Stimulated activated naive B cell treated with anti-CD40 and anti-IgM and Interleukin-4, amounts not matched to agents 10 μg/mL and 1 μg/mL and 100 μg/mL, for 72 hours (primary cell): ENCODE results near the gene CCIN.

Experiments
- ATAC-seq, 2 donors: fragments of 150-1000 bp; cut with Tn5 transposase; replicated peaks; 2 replicates each; pipeline ENCODE4 v1.10.0; 2021; ENCODE audit warnings: moderate library complexity in 1 of 2
- DNase-seq: peaks from one replicate; pipeline ENCODE4 v3.0.0; 2021
- H3K27ac Mint-ChIP-seq: one replicate; pipeline ENCODE4 v1.8.0; 2022; ENCODE audit warnings: mild to moderate bottlenecking, mixed read lengths
- H3K27me3 Mint-ChIP-seq, 2 donors: one replicate each; pipeline ENCODE4 v1.8.0; 2022; ENCODE audit warnings: mixed read lengths in 2 of 2
- H3K36me3 Mint-ChIP-seq, 2 donors: one replicate each; pipeline ENCODE4 v1.8.0; 2022; ENCODE audit warnings: mixed read lengths in 2 of 2, mild to moderate bottlenecking in 1 of 2
- H3K4me1 Mint-ChIP-seq, 2 donors: one replicate each; pipeline ENCODE4 v1.8.0; 2022; ENCODE audit warnings: mixed read lengths in 2 of 2, mild to moderate bottlenecking in 1 of 2
- H3K4me3 Mint-ChIP-seq, 2 donors: one replicate each; pipeline ENCODE4 v1.8.0; 2022; ENCODE audit warnings: mild to moderate bottlenecking in 2 of 2, mixed read lengths in 2 of 2, moderate library complexity in 1 of 2
- H3K9me3 Mint-ChIP-seq, 2 donors: one replicate each; pipeline ENCODE4 v1.8.0; 2022; ENCODE audit warnings: mixed read lengths in 2 of 2, mild to moderate bottlenecking in 1 of 2

CCIN gene

DNA sequence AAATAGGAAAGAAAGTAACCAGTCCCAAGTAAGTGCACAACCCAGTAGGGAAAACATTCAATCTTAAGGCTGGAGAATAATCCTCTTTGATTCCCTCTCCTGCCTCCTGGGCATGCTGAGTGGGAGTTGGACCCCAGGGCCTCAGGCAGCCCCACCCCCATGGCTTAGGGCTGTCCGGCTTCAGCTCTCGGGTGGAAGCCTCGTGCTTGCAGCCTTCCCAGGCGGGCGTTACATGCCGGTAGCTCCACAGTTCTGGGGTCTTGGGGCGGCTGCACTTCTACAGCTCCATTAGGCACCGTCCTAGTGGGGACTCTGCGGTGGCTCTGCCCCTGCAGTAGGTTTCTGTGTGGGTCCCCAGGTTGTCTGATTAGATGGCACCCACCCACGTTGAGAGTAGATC lies 22.5 kb upstream of the CCIN start:
- H3K9me3 Mint-ChIP-seq: peaks cover 10 to 13% of the 10 kb centered on the region in 2 donors
- H3K4me3 Mint-ChIP-seq: no peak overlapping the region
- no peak for DNase-seq
- H3K27me3 Mint-ChIP-seq: no peaks in the 10 kb centered on the region
- H3K4me1 Mint-ChIP-seq: peaks cover 51 to 78% of the 10 kb centered on the region in 2 donors
- H3K27ac Mint-ChIP-seq: no peak overlapping the region
- peaks cover 22 to 32% of the 10 kb centered on the region in 2 donors for H3K36me3 Mint-ChIP-seq
- ATAC-seq: no peak

DNA sequence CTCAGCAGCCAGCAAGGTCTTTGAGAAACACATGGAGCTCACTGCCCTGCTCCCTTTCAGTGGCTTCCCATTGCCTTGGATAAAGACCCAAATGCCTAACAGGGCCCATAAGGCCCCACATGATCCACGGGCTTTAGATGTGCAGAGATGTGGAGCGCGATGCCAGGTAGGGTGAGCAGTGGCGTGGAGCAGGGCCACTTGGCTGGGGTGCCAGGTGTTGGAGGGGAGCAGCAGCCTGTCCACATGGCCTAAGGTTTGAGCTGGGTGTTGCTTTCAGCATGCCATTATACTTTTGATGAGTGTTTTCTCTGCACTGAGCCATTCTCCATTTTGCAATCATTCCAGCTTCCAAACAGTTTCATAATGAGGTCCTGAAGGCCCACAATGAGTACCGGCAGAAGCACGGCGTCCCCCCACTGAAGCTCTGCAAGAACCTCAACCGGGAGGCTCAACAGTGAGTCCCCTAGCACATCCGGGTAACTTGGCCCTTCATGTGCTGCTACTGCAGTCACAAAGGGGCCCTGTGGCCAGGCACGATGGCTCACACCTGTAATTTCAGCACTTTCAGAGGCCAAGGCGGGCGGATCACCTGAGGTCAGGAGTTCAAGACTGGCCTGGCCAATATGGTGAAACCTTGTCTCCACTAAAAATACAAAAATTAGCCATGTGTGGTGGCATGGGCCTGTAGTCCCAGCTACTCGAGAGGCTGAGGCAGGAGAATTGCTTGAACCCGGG lies 21.6 kb upstream of the CCIN start:
- no peak overlapping the region for H3K4me3 Mint-ChIP-seq
- peaks cover 10 to 13% of the 10 kb centered on the region in 2 donors for H3K9me3 Mint-ChIP-seq
- no peak for DNase-seq
- H3K27ac Mint-ChIP-seq: peak overlapping the region; percentile 47
- ATAC-seq: no peak
- H3K27me3 Mint-ChIP-seq: no peaks in the 10 kb centered on the region
- peaks cover 48 to 76% of the 10 kb centered on the region in 2 donors for H3K4me1 Mint-ChIP-seq
- peaks cover 22 to 36% of the 10 kb centered on the region in 2 donors for H3K36me3 Mint-ChIP-seq

DNA sequence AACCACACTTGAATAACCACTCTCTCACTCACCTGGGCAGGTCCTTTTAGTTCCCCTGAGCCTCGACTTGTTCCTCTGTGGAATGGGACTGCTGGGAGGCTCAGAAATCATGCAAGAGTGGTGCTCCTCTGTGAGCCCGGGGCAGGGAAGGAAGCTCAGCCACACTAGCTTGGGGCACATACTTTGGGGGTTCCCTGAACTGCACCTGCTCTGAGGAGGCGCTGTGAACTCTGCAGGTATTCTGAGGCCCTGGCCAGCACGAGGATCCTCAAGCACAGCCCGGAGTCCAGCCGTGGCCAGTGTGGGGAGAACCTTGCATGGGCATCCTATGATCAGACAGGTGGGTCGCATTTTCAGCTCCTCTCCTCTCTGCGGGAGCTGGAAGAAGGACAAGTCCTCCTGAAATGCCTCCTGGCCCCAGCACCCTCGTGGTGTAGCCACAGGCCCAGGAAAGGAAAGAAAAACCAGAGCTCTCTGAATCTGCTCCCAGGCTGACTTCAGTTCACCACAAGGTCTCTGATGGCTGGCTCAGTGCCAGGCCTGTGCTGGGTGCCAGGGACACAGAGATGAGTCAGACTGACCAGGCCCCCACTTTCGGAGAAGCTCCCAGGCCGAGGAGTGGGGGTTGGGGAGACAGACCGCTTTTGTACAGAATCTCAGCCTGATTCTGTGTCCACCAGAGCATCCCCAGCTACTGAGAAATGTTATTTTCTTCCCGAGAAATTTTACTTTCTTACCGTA lies 20.7 kb upstream of the CCIN start:
- no peak overlapping the region for H3K4me3 Mint-ChIP-seq
- H3K4me1 Mint-ChIP-seq: peaks cover 45 to 74% of the 10 kb centered on the region in 2 donors
- peaks cover 26 to 40% of the 10 kb centered on the region in 2 donors for H3K36me3 Mint-ChIP-seq
- ATAC-seq (no peak), DNase-seq (no peak)
- no peaks in the 10 kb centered on the region for H3K27me3 Mint-ChIP-seq
- H3K27ac Mint-ChIP-seq: no peak overlapping the region
- peaks cover 10 to 13% of the 10 kb centered on the region in 2 donors for H3K9me3 Mint-ChIP-seq

DNA sequence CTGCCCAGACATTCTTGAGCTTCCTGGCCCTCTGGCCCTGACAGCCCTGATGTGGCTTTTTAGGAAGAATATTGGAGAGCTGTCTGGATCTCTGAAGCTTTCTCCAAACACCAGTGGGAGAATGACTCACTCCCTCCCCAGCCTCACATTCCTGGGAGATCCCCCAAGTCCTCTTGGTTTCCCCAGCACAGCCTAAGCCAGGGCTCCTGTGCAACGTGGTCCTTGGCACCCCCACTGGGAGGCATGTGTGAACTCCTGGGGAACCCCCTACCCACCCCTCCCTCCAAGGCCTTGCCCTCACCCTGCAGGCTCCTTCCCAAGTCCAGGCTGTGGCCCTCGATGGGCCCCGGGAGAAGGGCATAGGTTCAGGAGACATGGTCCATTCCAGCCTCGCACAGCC lies 20.0 kb upstream of the CCIN start:
- no peaks in the 10 kb centered on the region for H3K27me3 Mint-ChIP-seq
- H3K4me3 Mint-ChIP-seq: no peak overlapping the region
- no peak overlapping the region for H3K27ac Mint-ChIP-seq
- peaks cover 10 to 13% of the 10 kb centered on the region in 2 donors for H3K9me3 Mint-ChIP-seq
- DNase-seq: no peak
- ATAC-seq: no peak
- H3K4me1 Mint-ChIP-seq: peaks cover 45 to 74% of the 10 kb centered on the region in 2 donors
- peaks cover 26 to 41% of the 10 kb centered on the region in 2 donors for H3K36me3 Mint-ChIP-seq

DNA sequence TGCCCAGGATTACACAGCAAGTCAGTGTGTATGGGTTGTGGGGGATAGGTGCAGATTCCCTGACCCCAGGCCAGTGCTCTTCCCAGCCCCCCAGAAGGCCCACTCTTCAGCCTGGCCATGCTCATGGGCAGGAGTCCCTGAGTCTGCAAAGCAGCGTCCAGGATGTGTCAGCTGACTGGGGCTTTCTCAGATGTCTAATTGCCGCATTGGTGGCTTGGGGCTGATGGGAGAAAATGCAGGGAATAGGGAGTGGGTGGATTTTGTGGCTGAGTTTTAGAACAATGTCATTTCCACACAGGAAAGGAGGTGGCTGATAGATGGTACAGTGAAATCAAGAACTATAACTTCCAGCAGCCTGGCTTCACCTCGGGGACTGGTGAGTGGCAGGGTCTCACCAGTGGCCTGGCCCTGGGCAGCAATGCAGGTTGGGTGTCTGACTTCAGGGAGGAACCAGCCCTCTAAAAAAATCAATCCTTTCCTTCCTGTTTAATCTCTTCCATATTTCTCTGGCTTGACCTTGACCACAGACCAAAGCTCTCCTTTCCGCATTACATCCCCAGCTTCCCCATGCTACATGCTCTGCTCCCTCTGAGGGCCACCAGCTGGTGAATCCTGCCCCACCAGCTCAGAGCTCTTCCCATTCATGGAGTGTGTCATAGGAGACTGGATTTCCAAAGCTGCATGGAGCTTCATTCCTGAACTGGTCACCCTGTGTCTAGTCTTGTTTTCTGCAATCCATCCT lies 18.4 kb upstream of the CCIN start:
- H3K36me3 Mint-ChIP-seq: peaks cover 23 to 41% of the 10 kb centered on the region in 2 donors
- peaks cover 5 to 7% of the 10 kb centered on the region in 2 donors for H3K9me3 Mint-ChIP-seq
- DNase-seq (no peak), ATAC-seq (no peak)
- peaks cover 38 to 67% of the 10 kb centered on the region in 2 donors for H3K4me1 Mint-ChIP-seq
- peak overlapping the region; percentile 79 to 85 for H3K4me3 Mint-ChIP-seq
- peak overlapping the region; percentile 98 for H3K27ac Mint-ChIP-seq
- no peaks in the 10 kb centered on the region for H3K27me3 Mint-ChIP-seq

DNA sequence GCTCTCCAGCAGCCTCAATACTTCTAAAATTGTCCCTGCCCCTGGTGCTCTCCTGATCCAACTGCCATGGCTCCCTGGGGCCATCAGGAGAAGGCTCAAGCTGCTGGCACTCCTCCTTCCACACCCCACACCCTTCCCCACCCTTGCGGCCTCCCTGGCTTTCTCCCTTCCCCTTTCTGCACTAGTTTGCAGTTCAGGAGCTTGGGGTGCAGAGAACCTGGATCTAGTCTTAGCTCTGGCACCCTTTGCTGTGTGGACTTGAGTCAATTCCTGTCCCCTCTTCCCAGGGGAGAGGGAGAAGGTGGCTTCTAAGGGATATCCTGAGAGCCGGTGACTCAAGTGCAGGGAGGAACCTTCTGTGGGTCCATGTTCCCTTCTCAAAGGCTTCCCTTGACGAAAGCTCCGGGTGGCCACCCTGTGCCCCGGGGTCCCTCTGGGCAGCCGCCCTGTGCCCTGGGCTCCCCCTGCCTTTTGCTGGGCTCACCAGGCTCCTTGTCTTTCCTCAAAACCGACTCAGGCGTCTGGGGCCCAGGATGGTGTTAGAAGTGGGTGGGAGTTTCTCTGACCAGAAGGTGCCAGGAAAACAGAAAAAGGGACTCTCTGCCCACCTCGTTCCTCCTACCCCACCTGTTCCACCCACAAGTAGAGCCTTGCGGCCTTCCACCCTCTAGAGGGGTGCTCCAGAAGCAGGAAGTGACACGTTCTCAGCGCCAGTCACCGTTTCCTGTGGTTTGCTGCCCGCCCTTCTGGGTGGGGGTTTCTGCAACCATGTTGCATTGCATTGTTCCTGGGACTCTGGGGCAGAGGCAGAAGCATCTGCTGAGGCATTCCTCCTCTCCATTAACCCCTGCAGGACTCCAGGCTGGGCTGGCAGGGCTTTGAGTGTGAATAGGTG lies 17.6 kb upstream of the CCIN start:
- ATAC-seq (peak; percentile 92 to 96), DNase-seq (peak; percentile 80)
- H3K4me1 Mint-ChIP-seq: peaks cover 38 to 59% of the 10 kb centered on the region in 2 donors
- peaks cover 0 to 2% of the 10 kb centered on the region in 2 donors for H3K9me3 Mint-ChIP-seq
- no peaks in the 10 kb centered on the region for H3K27me3 Mint-ChIP-seq
- H3K4me3 Mint-ChIP-seq: peak overlapping the region; percentile 79 to 85
- H3K36me3 Mint-ChIP-seq: peaks cover 18 to 36% of the 10 kb centered on the region in 2 donors
- H3K27ac Mint-ChIP-seq: peak overlapping the region; percentile 98

DNA sequence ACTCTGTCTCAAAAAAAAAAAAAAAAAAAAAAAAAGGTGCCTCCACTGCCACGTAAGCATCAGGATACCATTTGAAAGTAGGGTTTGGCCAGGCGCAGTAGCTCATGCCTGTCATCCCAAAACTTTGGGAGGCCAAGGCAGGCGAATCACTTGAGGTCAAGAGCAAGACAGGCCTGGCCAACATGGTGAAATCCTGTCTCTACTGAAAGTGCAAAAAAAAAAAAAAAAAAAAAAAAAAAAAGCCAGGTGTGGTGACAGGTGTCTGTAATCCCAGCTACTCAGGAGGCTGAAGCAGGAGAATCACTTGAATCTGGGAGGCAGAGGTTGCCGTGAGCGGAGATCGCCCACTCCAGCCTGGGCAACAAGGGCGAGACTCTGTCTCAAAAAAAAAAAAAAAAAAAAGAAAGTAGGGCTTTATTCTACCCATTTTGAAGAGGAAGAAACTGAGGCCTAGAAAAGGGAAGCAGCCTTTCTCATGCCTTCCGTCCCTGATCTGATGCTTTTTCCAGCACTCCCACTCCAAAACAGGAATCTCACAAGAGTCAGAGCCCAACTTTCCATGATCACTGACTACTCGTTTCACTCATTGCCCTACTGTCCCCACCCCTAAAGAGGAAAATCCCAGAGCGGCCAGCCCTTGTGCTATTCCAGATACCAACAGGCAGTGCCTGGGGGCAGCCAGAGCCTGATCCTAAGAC lies 16.3 kb upstream of the CCIN start:
- ATAC-seq (peak in 1 of 2 donors; percentile 3), DNase-seq (no peak)
- H3K36me3 Mint-ChIP-seq: peaks cover 14 to 27% of the 10 kb centered on the region in 2 donors
- no peaks in the 10 kb centered on the region for H3K27me3 Mint-ChIP-seq
- peak overlapping the region; percentile 78 for H3K27ac Mint-ChIP-seq
- peaks cover 0 to 3% of the 10 kb centered on the region in 2 donors for H3K9me3 Mint-ChIP-seq
- H3K4me3 Mint-ChIP-seq: peak overlapping the region; percentile 52 to 61
- peaks cover 37 to 55% of the 10 kb centered on the region in 2 donors for H3K4me1 Mint-ChIP-seq

DNA sequence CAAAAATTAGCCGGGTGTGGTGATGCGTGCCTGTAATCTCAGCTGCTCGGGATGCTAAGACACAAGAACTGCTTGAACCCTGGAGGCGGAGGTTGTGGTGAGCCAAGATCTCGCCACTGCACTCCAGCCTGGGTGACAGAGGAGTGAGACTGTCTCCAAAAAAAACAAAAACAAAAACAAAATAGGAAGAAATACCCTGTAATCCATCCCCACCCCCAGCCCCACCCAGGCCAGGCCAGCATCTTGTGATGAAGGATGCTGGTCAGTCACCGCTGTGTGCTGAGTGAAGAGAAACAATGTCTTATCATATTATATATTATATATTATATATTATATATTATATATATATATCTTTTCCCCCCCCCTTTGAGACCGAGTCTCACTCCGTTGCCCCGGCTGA lies 15.4 kb upstream of the CCIN start:
- Mint-ChIP-seq H3K4me1 (peaks cover 39 to 58% of the 10 kb centered on the region in 2 donors), H3K27ac (peak overlapping the region; percentile 82), H3K4me3 (peak overlapping the region; percentile 52 to 61), H3K9me3 (peaks cover 0 to 3% of the 10 kb centered on the region in 2 donors), H3K27me3 (no peaks in the 10 kb centered on the region), H3K36me3 (peaks cover 21 to 33% of the 10 kb centered on the region in 2 donors)
- ATAC-seq (peak; percentile 21 to 28), DNase-seq (peak; percentile 37)

DNA sequence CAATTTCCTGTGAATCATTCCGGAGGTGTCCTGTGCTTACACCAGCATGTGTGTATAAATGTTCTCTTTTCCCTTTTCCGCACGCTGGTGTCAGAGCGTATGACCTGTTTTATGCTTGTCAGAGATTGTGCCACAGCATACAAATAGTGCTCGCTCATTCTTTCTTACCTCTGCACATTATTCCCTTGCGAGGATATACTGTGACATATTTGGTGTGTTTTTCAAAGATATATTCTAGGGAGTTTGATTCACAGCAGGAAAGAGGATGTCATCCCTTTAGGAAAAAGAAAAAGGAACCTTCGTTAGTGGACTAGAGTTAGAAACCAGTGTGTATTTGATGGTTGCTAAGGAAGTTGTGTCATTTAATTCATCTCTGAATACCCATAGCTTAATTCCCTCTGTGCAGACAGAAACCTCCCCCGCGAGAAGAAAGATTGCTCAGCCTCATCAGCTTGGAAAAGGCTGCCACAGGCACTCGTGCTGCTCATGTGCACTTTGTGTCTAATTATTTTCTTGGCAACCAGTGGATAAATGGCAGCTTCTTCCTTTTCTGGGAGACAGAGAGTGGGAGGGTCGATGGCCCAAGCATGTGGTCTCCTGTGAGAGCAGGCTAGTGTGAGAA lies 14.7 kb upstream of the CCIN start:
- Mint-ChIP-seq H3K4me1 (peaks cover 39 to 58% of the 10 kb centered on the region in 2 donors), H3K4me3 (peak overlapping the region; percentile 39 to 46), H3K9me3 (peaks cover 0 to 3% of the 10 kb centered on the region in 2 donors), H3K36me3 (peaks cover 23 to 36% of the 10 kb centered on the region in 2 donors), H3K27ac (peak overlapping the region; percentile 82), H3K27me3 (no peaks in the 10 kb centered on the region)
- no peak for DNase-seq
- ATAC-seq: peak in 1 of 2 donors; percentile 33

DNA sequence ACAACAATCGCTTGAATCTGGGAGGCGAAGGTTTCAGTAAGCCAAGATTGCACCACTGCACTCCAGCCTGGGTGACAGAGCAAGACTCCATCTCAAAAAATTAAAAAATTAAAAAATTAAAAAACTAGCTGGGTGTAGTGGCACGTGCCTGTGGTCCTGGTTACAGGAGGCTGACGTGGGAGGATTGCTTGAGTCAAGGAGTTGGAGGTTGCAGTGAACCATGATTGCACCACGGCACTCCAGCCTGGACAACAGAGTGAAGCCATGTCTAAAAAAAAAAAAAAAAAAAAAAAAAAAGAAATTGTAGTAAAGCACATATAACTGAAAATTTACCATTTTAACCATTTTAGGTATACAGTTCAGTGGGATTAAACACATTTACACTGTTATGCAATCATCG lies 13.1 kb upstream of the CCIN start:
- DNase-seq: no peak
- no peak overlapping the region for H3K4me3 Mint-ChIP-seq
- H3K4me1 Mint-ChIP-seq: peaks cover 35 to 42% of the 10 kb centered on the region in 2 donors
- no peak for ATAC-seq
- peaks cover 25 to 42% of the 10 kb centered on the region in 2 donors for H3K36me3 Mint-ChIP-seq
- H3K27ac Mint-ChIP-seq: no peak overlapping the region
- H3K27me3 Mint-ChIP-seq: no peaks in the 10 kb centered on the region
- H3K9me3 Mint-ChIP-seq: peaks cover 0 to 3% of the 10 kb centered on the region in 2 donors

DNA sequence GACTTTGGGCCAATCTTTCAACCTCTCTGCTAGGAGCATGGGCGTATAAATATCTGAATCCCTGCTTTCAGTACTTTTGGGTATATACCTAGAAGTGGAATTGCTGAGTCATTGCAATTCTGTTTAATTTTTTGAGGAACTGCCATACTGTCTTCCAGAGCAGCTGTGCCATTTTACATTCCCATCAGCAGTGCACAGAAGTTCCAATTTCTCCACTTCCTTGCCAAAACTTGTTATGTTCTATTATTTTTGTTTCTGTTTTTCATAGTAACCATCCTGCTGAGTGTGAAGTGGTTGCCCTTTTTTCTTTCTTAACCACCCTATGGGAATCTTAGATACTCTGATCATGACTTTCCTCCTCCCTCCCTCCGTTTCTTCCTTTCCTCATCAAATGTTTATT lies 11.1 kb upstream of the CCIN start:
- Mint-ChIP-seq H3K9me3 (peaks cover 0 to 3% of the 10 kb centered on the region in 2 donors), H3K36me3 (peaks cover 25 to 44% of the 10 kb centered on the region in 2 donors), H3K27ac (no peak overlapping the region), H3K4me1 (peaks cover 25 to 26% of the 10 kb centered on the region in 2 donors), H3K27me3 (no peaks in the 10 kb centered on the region), H3K4me3 (no peak overlapping the region)
- DNase-seq: no peak
- no peak for ATAC-seq

DNA sequence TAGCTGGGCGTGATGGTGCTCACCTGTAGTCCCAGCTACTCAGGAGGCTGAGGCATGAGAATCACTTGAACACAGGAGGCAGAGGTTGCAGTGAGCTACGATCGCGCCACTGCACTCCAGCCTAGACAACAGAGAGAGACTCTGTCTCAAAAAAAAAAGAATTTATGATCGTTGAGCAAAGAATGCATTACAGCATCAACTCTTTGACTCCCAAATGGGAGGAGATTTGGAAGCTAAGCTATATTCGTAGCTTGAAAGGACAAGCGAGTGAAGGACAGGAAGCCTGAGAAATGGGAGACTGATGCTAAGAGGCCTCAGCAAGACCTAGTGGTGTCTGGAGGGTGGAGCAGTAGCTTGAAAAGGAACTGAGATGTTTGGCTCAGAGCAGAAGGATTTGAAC lies 10.3 kb upstream of the CCIN start:
- H3K27me3 Mint-ChIP-seq: no peaks in the 10 kb centered on the region
- H3K36me3 Mint-ChIP-seq: peaks cover 21 to 39% of the 10 kb centered on the region in 2 donors
- H3K4me3 Mint-ChIP-seq: no peak overlapping the region

More for the DNA sequence above, 10.3 kb upstream of the CCIN start:
- DNase-seq: no peak
- ATAC-seq: no peak
- Mint-ChIP-seq H3K27ac (no peak overlapping the region), H3K4me1 (peaks cover 18% of the 10 kb centered on the region in 2 donors), H3K9me3 (peaks cover 0 to 3% of the 10 kb centered on the region in 2 donors)
